GM19328 (cell line): ENCODE results near the gene ANKRD13C.
"Not testable (repeated sequence)": the region's sequence is repeated elsewhere in the genome, so short reads cannot be mapped to it uniquely, and the experiment has no call there.

Experiments
- ATAC-seq: cut with Tn5 transposase; IDR thresholded peaks from one replicate; pipeline ENCODE4 v1.9.1; 2021; ENCODE audit warnings: mild to moderate bottlenecking, moderate library complexity; ENCODE audit not compliant: unreplicated experiment

The ANKRD13C gene, protein sequence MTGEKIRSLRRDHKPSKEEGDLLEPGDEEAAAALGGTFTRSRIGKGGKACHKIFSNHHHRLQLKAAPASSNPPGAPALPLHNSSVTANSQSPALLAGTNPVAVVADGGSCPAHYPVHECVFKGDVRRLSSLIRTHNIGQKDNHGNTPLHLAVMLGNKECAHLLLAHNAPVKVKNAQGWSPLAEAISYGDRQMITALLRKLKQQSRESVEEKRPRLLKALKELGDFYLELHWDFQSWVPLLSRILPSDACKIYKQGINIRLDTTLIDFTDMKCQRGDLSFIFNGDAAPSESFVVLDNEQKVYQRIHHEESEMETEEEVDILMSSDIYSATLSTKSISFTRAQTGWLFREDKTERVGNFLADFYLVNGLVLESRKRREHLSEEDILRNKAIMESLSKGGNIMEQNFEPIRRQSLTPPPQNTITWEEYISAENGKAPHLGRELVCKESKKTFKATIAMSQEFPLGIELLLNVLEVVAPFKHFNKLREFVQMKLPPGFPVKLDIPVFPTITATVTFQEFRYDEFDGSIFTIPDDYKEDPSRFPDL

DNA sequence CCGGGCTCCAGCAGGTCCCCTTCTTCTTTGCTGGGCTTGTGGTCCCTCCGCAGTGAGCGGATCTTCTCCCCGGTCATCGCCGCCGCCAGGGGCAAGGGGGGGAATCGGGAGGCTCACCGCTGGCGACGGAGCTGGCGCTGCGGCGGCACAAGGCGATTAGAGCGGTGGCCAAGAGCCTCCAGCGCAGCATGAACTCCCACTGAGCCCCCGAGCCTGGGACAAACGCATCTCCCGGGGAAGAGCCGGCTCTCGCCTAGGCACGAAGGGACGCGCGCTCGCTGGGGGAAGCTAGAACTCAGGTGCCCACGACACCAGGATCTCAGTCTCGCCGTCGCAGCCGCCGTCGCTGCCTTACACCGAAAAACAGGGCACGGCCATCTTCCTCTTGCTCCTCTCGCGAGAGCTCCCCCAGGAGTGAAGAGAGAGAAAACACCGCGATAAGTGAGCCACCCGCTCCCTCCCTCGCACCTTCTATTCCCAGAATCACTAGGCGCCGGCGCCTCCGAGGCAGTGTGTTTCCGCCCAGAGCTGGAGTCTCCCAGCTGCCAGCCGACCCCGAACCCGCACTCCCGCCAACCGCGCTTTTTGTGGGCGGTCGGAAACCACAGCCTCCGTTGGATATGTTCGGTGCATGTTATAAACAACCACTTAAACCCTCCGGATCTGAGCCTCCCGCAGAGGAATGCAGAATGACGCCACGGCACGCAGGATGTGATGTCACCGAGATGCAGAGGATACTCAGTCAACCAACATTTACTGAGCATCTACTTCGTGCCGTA is at the start of gene ANKRD13C:
ANKRD13C (minus strand) TSS at position 391 of the 779 bp plus-strand sequence; CDS start at position 77, 314 bp downstream.
- peak; percentile 79 for ATAC-seq

GRCh38 chr1:70403759-70404158 is 49.2 kb upstream of the ANKRD13C start:
- ATAC-seq = no peak

DNA sequence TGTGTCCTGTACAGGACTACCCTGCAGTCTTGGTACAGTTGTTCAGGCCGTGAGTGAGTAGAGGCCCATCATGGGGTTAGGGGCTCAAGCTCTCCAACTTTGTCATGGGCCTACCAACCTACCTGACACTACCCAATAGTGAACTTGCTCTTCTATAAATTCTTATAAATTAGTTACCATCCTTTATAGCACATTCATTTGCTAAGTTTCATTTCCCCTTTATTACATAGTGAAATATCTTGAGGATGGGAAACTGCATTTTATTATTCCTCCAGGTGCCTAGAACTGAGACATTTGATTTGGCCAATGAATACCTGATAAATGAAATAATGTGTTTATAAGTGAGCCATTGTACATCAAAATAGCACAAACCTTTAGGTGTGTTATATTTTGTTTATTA is 47.5 kb upstream of the ANKRD13C start:
- no peak for ATAC-seq

DNA sequence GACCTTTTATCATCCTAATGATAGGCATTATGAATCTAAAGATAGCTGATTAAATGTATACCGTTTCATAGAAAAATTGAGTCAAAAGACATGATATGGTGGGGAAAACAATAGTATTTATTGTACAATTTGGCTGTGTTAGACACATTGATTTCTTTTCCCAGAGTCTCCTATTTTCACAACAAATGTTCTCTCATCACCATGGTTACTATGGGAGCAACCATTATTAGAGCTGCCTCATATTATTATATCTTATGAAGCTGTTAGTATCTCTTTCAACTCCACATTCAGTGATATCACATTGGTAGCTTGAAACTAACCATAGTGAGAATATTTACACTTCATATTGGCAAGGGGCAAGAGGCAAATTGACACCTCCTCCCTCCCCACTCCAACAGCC is 45.8 kb upstream of the ANKRD13C start:
- no peak for ATAC-seq

GRCh38 chr1:70397013-70397412 is 42.5 kb upstream of the ANKRD13C start:
- no peak for ATAC-seq

- no peak for ATAC-seq
These were observed 42.1 kb upstream of the ANKRD13C start for GRCh38 chr1:70396607-70397006.

DNA sequence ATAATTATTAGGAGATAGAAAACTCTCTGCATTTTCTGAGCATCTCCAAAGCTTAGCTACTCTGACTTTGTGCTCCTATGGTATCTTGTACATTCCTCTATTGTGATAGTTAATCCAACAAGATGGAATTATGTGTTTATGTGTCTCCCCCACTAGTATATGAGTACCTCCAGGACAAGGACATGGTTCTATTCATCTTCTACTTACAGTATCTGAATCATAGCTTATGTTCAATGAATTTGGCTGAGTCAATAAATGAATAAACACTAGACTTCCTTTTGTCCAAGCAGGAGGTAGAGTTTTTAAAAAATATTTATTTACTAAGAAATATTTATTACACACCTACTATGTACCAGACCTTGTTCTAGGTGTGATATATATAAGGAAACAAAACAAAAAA is 38.1 kb upstream of the ANKRD13C start:
- ATAC-seq = no peak

DNA sequence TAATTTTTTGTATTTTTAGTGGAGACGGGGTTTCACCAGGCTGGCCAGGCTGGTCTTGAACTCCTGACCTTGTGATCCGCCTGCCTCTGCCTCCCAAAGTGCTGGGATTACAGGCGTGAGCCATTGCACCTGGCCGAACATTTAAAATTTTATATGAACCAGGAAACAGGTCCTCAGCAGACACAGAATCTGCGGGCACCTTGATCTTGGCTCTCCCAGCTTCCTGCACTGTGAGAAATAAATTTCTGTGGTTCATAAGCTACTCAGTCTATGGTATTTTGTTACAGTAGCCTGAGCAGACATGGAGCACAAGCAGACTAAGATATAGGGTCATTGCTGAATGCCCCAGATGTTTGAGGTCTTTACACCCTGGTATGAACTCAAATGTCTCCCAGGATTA is 33.0 kb upstream of the ANKRD13C start:
- ATAC-seq = no peak

DNA sequence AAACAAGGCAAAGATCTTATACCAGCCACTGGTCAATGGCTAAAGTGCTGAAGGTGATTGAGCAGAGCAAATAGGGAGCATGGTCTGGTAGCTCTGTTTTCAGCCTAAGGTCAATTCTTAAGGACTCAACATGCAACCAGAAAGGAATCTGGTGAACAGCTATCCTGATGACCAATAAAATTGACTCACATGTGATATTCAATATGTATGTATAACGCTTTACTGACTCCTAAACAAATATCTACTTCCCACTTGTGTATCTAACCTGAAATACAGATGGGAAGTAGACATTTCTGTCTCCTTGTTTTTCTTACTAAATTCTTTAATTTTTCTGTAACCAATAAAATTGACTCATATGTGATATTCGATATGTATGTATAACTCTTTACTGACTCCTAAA is 31.6 kb upstream of the ANKRD13C start:
- ATAC-seq = no peak

- ATAC-seq = no peak
These were observed 31.0 kb upstream of the ANKRD13C start for GRCh38 chr1:70385477-70385876.

GRCh38 chr1:70384542-70384941 is 30.0 kb upstream of the ANKRD13C start:
- no peak for ATAC-seq

DNA sequence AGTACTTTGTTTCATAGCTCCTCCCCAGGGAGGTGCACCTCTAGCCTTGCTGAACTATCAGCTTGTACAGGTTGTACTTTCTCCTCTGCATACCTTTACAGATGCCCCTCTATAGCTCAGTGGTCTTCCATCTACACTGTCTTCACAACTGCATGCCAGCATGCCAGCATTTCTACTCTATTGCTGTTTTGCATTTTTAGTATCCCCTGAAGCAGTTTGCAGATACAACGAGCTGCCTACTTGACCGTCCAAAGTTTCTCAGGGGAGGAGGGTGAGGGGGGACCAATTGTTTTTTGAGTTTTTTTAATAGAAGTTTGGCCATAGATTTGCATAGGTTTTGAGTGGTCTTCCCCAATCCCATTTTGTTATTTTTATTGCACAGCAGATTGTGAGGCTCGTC is 29.0 kb upstream of the ANKRD13C start:
- ATAC-seq = no peak

DNA sequence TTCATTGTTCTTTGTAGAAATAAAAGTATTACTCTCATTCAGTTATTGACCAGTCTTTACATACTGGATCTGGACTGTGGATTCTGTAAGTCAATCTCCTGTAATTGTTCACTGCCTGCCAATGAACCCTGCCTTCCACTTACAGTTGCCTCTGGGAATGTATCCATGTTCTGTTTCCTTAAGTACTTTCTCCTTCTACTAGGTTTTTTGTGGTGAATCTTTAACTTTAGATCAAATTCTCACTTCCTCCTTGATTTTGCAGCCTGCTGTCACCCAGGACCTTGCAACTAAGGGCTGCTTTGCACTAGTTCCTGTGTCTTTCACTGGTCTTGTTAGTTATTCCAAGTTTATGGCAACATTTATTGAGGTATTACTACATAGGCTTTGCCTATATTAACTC is 28.2 kb upstream of the ANKRD13C start:
- peak; percentile 87 for ATAC-seq

DNA sequence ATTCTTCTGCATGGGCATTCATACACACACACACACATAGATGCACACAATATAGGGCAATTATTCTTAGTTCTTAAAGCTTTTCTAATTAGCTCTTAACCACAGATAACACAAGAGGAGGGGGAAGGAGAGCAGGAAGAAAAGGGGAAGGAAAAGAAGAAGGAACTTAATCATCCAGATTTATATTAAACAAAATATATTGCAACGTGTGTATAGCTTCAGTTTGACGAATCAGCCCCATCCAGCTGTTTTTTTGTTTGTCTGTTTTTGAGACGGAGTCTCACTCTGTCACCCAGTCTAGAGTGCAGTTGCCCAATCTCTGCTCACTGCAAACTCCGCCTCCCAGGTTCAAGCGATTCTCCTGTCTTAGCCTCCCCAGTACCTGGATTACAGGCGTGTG is 21.7 kb upstream of the ANKRD13C start:
- ATAC-seq = no peak

DNA sequence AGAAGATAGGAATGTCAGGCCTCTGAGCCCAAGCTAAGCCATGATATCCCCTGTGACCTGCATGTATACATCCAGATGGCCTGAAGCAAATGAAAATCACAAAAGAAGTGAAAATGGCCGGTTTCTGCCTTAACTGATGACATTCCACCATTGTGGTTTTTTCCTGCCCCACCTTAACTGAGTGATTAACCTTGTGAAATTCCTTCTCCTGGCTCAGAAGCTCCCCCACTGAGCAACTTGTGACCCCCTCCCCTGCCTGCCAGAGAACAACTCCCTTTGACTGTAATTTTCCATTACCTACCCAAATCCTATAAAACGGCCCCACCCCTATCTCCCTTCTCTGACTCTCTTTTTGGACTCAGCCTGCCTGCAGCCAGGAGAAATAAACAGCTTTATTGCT is 19.1 kb upstream of the ANKRD13C start:
- not testable (repeated sequence) for ATAC-seq

DNA sequence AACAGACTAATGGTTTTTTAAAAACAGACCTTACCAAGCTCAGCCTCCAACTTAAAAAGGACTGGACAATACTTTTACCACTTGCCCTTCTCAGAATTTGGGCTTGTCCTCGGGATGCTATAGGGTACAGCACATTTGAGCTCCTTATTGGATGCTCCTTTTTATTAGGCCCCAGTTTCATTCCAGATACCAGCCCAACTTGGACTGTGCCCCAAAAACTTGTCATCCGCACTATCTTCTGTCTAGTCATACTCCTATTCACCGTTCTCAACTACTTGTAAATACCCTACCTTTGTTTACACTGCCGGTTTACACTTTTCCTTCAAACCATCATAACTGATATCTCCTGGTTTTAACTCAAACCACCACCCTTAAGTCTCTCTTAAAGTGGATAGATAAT is 17.9 kb upstream of the ANKRD13C start:
- no peak for ATAC-seq

GRCh38 chr1:70371586-70371985 is 17.1 kb upstream of the ANKRD13C start:
- ATAC-seq = not testable (repeated sequence)

- ATAC-seq = not testable (repeated sequence)
These were observed 12.9 kb upstream of the ANKRD13C start for GRCh38 chr1:70367397-70367796.

DNA sequence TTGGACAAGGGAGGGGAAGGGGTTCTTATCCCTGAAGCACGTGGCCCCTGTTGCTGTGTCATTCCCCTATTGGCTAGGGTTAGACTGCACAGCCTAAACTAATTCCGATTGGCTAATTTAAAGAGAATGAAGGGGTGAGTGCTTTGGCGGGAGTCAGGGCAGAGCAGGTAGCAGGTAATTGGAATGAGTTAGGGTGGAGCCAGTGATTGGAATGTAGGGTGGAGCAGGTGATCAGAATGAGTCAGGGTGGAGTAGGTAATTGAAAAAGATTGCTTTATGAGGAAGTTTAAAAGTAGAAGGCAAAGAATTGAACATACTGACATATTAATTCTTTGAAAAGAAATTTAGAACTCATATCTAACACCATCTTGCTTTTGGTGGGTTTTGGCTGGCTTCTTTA is 12.5 kb upstream of the ANKRD13C start:
- ATAC-seq = not testable (repeated sequence)

- ATAC-seq = not testable (repeated sequence)
These were observed 12.0 kb upstream of the ANKRD13C start for GRCh38 chr1:70366425-70366952.

GRCh38 chr1:70364439-70364838 is 9.9 kb upstream of the ANKRD13C start:
- no peak for ATAC-seq
